BLaER1 treated with 17β-estradiol and CSF1 and Interleukin-3, amounts not matched to agents 10 nM and 100 nM (cell line): Measurements from ENCODE around the gene B3GAT2.

Source experiments
- H3K27ac ChIP-seq, 11 experiments: shearing (Covaris generic); formaldehyde crosslinking; 2 replicates each; pipeline ENCODE4 v1.8.1; 2022
- H3K27me3 ChIP-seq, 11 experiments: shearing (Covaris generic); formaldehyde crosslinking; 2 replicates each; pipeline ENCODE4 v1.8.1; 2022
- H3K36me3 ChIP-seq, 11 experiments: shearing (Covaris generic); formaldehyde crosslinking; 2 replicates each; pipeline ENCODE4 v1.8.1; 2022
- H3K4me1 ChIP-seq, 10 experiments: shearing (Covaris generic); formaldehyde crosslinking; 2 replicates each; pipeline ENCODE4 v1.8.1; 2022
- H3K4me2 ChIP-seq, 11 experiments: shearing (Covaris generic); formaldehyde crosslinking; 2 replicates each; pipeline ENCODE4 v1.8.1; 2022
- H3K4me3 ChIP-seq, 10 experiments: shearing (Covaris generic); formaldehyde crosslinking; 2 replicates each; pipeline ENCODE4 v1.8.1; 2022
- H3K9ac ChIP-seq, 11 experiments: shearing (Covaris generic); formaldehyde crosslinking; 2 replicates each; pipeline ENCODE4 v1.8.1; 2022
- H3K9me3 ChIP-seq, 11 experiments: shearing (Covaris generic); formaldehyde crosslinking; replicated peaks in 1 of 11; 2 replicates each; pipeline ENCODE4 v1.8.1; 2022
- H4K20me1 ChIP-seq, 11 experiments: shearing (Covaris generic); formaldehyde crosslinking; 2 replicates each; pipeline ENCODE4 v1.8.1; 2022
- Cebpa-rat ChIP-seq, 11 experiments: shearing (Covaris generic); IDR thresholded peaks; 2 replicates each; pipeline ENCODE4 v1.8.1; 2022

B3GAT2 gene

DNA sequence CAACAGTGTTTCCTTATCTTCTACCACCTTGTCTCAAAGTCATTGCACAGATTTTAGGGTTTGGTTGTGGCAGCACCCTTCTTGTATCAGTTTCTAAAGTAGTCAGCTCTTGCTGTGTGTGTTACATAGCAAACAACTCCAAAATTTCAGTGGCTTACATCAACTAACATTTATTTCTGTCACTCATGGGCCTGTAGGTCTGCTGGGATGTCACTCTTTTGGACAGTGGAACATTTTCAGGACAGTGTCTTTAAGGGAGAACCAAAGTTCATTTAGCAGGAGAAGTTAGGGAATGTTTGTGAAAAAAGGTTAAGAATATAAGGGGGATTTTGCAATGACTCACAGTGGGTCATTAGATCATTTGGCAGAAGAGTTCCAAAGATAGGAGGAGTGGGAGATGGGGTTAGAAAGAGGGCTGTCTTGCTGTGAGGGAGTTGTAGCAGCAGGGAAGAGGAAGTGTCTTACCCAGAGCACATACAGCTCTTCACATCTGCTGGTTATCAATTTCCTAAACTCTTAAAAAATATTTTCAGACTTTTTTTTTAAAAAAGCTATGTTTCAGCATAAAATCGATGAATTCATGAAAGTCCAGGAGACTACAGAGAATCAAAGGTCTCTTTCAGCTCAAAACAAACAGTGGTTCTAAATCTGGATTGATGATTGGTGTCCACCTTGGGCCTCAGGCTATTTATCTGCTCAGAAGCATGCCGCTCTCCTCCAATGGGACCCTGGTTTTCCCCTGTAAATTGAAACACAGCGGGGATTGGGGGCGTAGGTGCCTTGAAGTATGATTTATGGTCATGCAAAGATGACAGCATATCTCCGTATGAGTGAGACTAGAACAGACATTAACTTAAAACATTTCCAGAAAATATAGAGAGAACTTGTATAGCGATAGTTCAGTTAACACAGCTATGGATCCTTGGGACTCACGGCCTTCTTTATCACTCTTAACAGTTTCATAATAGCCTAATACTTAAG lies 117.3 kb downstream of the B3GAT2 start:
- Histone ChIP-seq H3K27ac (no peak overlapping the region), H4K20me1 (0 out of 22 replicates have a peak, but pooled peaks cover 0 to 4% (median 0%) of the 10 kb centered on the region in 11 experiments), H3K4me3 (no peak overlapping the region), H3K27me3 (no peaks in the 10 kb centered on the region), H3K36me3 (peaks cover 8 to 61% (median 15%) of the 10 kb centered on the region in 11 experiments; a peak in 13 of 22 replicates), H3K4me1 (no peaks in the 10 kb centered on the region), H3K4me2 (no peak overlapping the region), H3K9me3 (0 out of 22 replicates have a peak, but pooled peaks cover 0 to 3% (median 0%) of the 10 kb centered on the region in 11 experiments), H3K9ac (no peak overlapping the region)
- TF ChIP-seq Cebpa-rat (IDR thresholded peaks at IDR 0.05), result no peak

GRCh38 chr6:70838907-70839285 lies 118.0 kb downstream of the B3GAT2 start:
- no peak overlapping the region for H3K9ac ChIP-seq
- peaks cover 8 to 61% (median 15%) of the 10 kb centered on the region in 11 experiments; a peak in 13 of 22 replicates for H3K36me3 ChIP-seq
- no peak overlapping the region for H3K4me2 ChIP-seq
- no peak for TF ChIP-seq Cebpa-rat (IDR thresholded peaks at IDR 0.05)
- no peaks in the 10 kb centered on the region for H3K27me3 ChIP-seq
- H3K27ac ChIP-seq, result no peak overlapping the region
- H3K4me1 ChIP-seq, result no peaks in the 10 kb centered on the region
- 0 out of 22 replicates have a peak, but pooled peaks cover 0 to 4% (median 0%) of the 10 kb centered on the region in 11 experiments for H4K20me1 ChIP-seq
- no peak overlapping the region for H3K4me3 ChIP-seq
- H3K9me3 ChIP-seq, result 0 out of 22 replicates have a peak, but pooled peaks cover 0 to 3% (median 0%) of the 10 kb centered on the region in 11 experiments

- no peak overlapping the region for H3K9ac ChIP-seq
- TF ChIP-seq Cebpa-rat (IDR thresholded peaks at IDR 0.05), result no peak
- H3K27ac ChIP-seq, result no peak overlapping the region
- H4K20me1 ChIP-seq, result 0 out of 22 replicates have a peak, but pooled peaks cover 0 to 4% (median 0%) of the 10 kb centered on the region in 11 experiments
- no peak overlapping the region for H3K4me2 ChIP-seq
- peaks cover 4 to 48% (median 15%) of the 10 kb centered on the region in 11 experiments; a peak in 15 of 22 replicates for H3K36me3 ChIP-seq
- no peaks in the 10 kb centered on the region for H3K27me3 ChIP-seq
- peaks cover 0 to 12% (median 8%) of the 10 kb centered on the region in 11 experiments; a peak in 15 of 22 replicates for H3K9me3 ChIP-seq
- H3K4me3 ChIP-seq, result no peak overlapping the region
- H3K4me1 ChIP-seq, result no peaks in the 10 kb centered on the region
Observed at GRCh38 chr6:70834520-70834919, 122.3 kb downstream of the B3GAT2 start.

DNA sequence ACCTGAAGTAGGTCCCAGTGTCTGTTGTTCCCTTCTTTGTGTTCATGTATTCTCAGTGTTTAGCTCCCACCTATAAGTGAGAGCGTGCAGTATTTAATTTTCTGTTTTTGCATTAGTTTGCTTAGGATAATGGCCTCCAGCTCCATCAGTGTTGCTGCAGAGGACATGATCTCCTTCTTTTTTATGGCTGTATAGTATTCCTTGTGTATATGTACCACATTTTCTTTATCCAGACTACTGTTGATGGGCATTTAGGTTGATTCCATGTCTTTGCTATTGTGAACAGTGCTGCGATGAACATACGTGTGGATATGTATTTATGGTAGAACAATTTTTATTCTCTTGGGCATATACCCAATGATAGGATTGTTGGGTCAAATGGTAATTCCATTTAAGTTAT lies 125.4 kb downstream of the B3GAT2 start:
- TF ChIP-seq Cebpa-rat (IDR thresholded peaks at IDR 0.05), result no peak
- Histone ChIP-seq H3K9ac (no peak overlapping the region), H3K36me3 (peaks cover 4 to 24% (median 12%) of the 10 kb centered on the region in 11 experiments; a peak in 13 of 22 replicates), H3K4me1 (no peaks in the 10 kb centered on the region), H3K4me2 (no peak overlapping the region), H3K4me3 (no peak overlapping the region), H3K9me3 (peaks cover 0 to 12% (median 8%) of the 10 kb centered on the region in 11 experiments; a peak in 15 of 22 replicates), H3K27ac (no peak overlapping the region), H4K20me1 (0 out of 22 replicates have a peak, but pooled peaks cover 0 to 6% (median 0%) of the 10 kb centered on the region in 11 experiments), H3K27me3 (no peaks in the 10 kb centered on the region)

- peaks cover 14 to 28% (median 20%) of the 10 kb centered on the region in 11 experiments for H3K9me3 ChIP-seq
- TF ChIP-seq Cebpa-rat (IDR thresholded peaks at IDR 0.05), result no peak
- no peak overlapping the region for H3K27ac ChIP-seq
Observed at GRCh38 chr6:70823651-70824050, 133.2 kb downstream of the B3GAT2 start.

GRCh38 chr6:70821751-70822150 lies 135.1 kb downstream of the B3GAT2 start:
- no peak overlapping the region for H3K27ac ChIP-seq
- peaks cover 14 to 28% (median 20%) of the 10 kb centered on the region in 11 experiments for H3K9me3 ChIP-seq
- no peak overlapping the region for H3K9ac ChIP-seq
- no peak overlapping the region for H3K4me2 ChIP-seq
- H4K20me1 ChIP-seq, result 0 out of 22 replicates have a peak, but pooled peaks cover 0 to 3% (median 0%) of the 10 kb centered on the region in 11 experiments
- H3K4me3 ChIP-seq, result no peak overlapping the region
- TF ChIP-seq Cebpa-rat (IDR thresholded peaks at IDR 0.05), result no peak
- H3K4me1 ChIP-seq, result peaks cover 0 to 15% (median 5%) of the 10 kb centered on the region in 10 experiments; a peak in 7 of 20 replicates
- H3K27me3 ChIP-seq, result no peaks in the 10 kb centered on the region
- H3K36me3 ChIP-seq, result peaks cover 8 to 28% (median 15%) of the 10 kb centered on the region in 11 experiments; a peak in 16 of 22 replicates

More at GRCh38 chr6:70823651-70824050, 133.2 kb downstream of the B3GAT2 start:
- Histone ChIP-seq H3K4me1 (peaks cover 0 to 15% (median 5%) of the 10 kb centered on the region in 10 experiments; a peak in 7 of 20 replicates), H3K9ac (no peak overlapping the region), H4K20me1 (0 out of 22 replicates have a peak, but pooled peaks cover 0 to 3% (median 0%) of the 10 kb centered on the region in 11 experiments), H3K27me3 (no peaks in the 10 kb centered on the region), H3K36me3 (peaks cover 8 to 28% (median 15%) of the 10 kb centered on the region in 11 experiments; a peak in 16 of 22 replicates), H3K4me3 (no peak overlapping the region), H3K4me2 (peak overlapping the region in 4 of 11 experiments; percentile 1 to 25 (median 14); a peak in 3 of 22 replicates)

- Histone ChIP-seq H3K9me3 (peaks cover 14 to 28% (median 20%) of the 10 kb centered on the region in 11 experiments), H3K4me1 (peaks cover 0 to 15% (median 5%) of the 10 kb centered on the region in 10 experiments; a peak in 7 of 20 replicates), H3K27me3 (no peaks in the 10 kb centered on the region), H4K20me1 (0 out of 22 replicates have a peak, but pooled peaks cover 0 to 3% (median 0%) of the 10 kb centered on the region in 11 experiments), H3K4me3 (no peak overlapping the region), H3K9ac (no peak overlapping the region), H3K4me2 (no peak overlapping the region), H3K36me3 (peaks cover 8 to 21% (median 15%) of the 10 kb centered on the region in 11 experiments; a peak in 16 of 22 replicates), H3K27ac (no peak overlapping the region)
- TF ChIP-seq Cebpa-rat (IDR thresholded peaks at IDR 0.05), result no peak
Observed at GRCh38 chr6:70820778-70821177, 136.1 kb downstream of the B3GAT2 start.

GRCh38 chr6:70819646-70820045 lies 137.2 kb downstream of the B3GAT2 start:
- Histone ChIP-seq H3K4me2 (no peak overlapping the region), H3K36me3 (peaks cover 8 to 23% (median 13%) of the 10 kb centered on the region in 11 experiments; a peak in 16 of 22 replicates), H3K4me1 (peaks cover 0 to 11% (median 5%) of the 10 kb centered on the region in 10 experiments; a peak in 7 of 20 replicates), H4K20me1 (no peaks in the 10 kb centered on the region), H3K9me3 (peaks cover 14 to 28% (median 20%) of the 10 kb centered on the region in 11 experiments), H3K27me3 (no peaks in the 10 kb centered on the region), H3K9ac (no peak overlapping the region), H3K27ac (no peak overlapping the region), H3K4me3 (no peak overlapping the region)
- no peak for TF ChIP-seq Cebpa-rat (IDR thresholded peaks at IDR 0.05)
